Left lung (tissue), 10 donors: Measurements from ENCODE around the gene CMTR1. TPM values are rescaled to one million over a fixed set of nuclear protein-coding genes. Genes with fewer than 3 reads are reported as not detected.

ENCODE experiments used
- ATAC-seq: fragments of 200-7000 bp; cut with Tn5 transposase; one replicate; pipeline ENCODE4 v1.9.1; 2020; ENCODE audit warnings: moderate library complexity
- DNase-seq, 4 donors: peaks; one replicate each; pipeline ENCODE4 v3.0.0-alpha.2; 2013 to 2020
- H3K27ac ChIP-seq, 2 donors: fragments of 200-600 bp; sonication (generic) in 1 of 2; one replicate each; pipeline versions ENCODE4 v1.5.0 to v1.8.0; 2020 to 2021
- H3K27me3 ChIP-seq, 2 donors: fragments of 200-600 bp; sonication (generic) in 1 of 2; one replicate each; pipeline versions ENCODE4 v1.5.0 to v1.8.0; 2020 to 2021
- H3K36me3 ChIP-seq, 2 donors: fragments of 200-600 bp; sonication (generic) in 1 of 2; one replicate each; pipeline versions ENCODE4 v1.5.0 to v1.8.0; 2020 to 2021
- H3K4me1 ChIP-seq, 2 donors: fragments of 200-600 bp; one replicate each; pipeline ENCODE4 v1.8.0; 2021
- H3K4me3 ChIP-seq, 2 donors: fragments of 200-600 bp; sonication (generic) in 1 of 2; one replicate each; pipeline versions ENCODE4 v1.5.0 to v1.8.0; 2020 to 2021; ENCODE audit warnings: mild to moderate bottlenecking in 1 of 2
- H3K9me3 ChIP-seq, 2 donors: fragments of 200-600 bp; sonication (generic) in 1 of 2; one replicate each; pipeline versions ENCODE4 v1.5.0 to v1.8.0; 2020 to 2021
- CTCF ChIP-seq, 2 donors: fragments of 200-600 bp; sonication (generic) in 1 of 2; IDR thresholded peaks; one replicate each; pipeline versions ENCODE4 v1.5.0 to v1.8.0; 2021; ENCODE audit warnings: antibody characterized with exemption in 2 of 2
- intact Hi-C, 2 donors: fragments of 100-400 bp; cut with DNase I; formaldehyde crosslinking; loops; one replicate each; pipeline versions ENCODE4 v1.11.2 to v1.14.2; 2022
- polyA plus RNA-seq, 6 donors: library from polyadenylated mRNA; unstranded; fragments of 120-200 nt; gene quantifications; one replicate each; pipeline ENCODE4 v1.2.1, GENCODE V29; 2013; ENCODE audit not compliant: insufficient read length in 6 of 6
- total RNA-seq, 2 donors: library from RNA; stranded (reverse); fragmentation: NEBNext Ultra II Directional; extraction: Animal tissue kit (Norgen Biotek cat#: 25700); gene quantifications; one replicate each; pipeline ENCODE4 v1.2.1, GENCODE V29; 2021
- donor health status: DM: no; HTN: yes; CAD: no.
- donor health status: DM: no; HTN: no; CAD: no.

Gene CMTR1
- total and polyA plus RNA-seq, 8 donors, result 36.1 to 54.4 (median 51.1) TPM

GRCh38 chr6:37522836-37523235, 89.8 kb downstream of the CMTR1 start:
- intact Hi-C loops, result no loop called here
- TF ChIP-seq CTCF (IDR thresholded peaks at IDR 0.05), result no peak

GRCh38 chr6:37523412-37523811, 90.4 kb downstream of the CMTR1 start:
- Histone ChIP-seq H3K4me3 (no peak overlapping the region), H3K27ac (no peak overlapping the region), H3K9me3 (no peaks in the 10 kb centered on the region), H3K4me1 (no peaks in the 10 kb centered on the region), H3K36me3 (no peaks in the 10 kb centered on the region), H3K27me3 (peaks cover 0 to 61% of the 10 kb centered on the region in 2 donors)
- intact Hi-C loops, result no loop called here
- no peak for TF ChIP-seq CTCF (IDR thresholded peaks at IDR 0.05)
- ATAC-seq (no peak), DNase-seq (no peak)

More at GRCh38 chr6:37522836-37523235, 89.8 kb downstream of the CMTR1 start:
- no peak for DNase-seq
- Histone ChIP-seq H3K27ac (no peak overlapping the region), H3K4me1 (no peaks in the 10 kb centered on the region), H3K9me3 (no peaks in the 10 kb centered on the region), H3K4me3 (no peak overlapping the region), H3K27me3 (peaks cover 0 to 56% of the 10 kb centered on the region in 2 donors), H3K36me3 (no peaks in the 10 kb centered on the region)
- ATAC-seq, result no peak

- TF ChIP-seq CTCF (IDR thresholded peaks at IDR 0.05), result no peak
- Histone ChIP-seq H3K36me3 (no peaks in the 10 kb centered on the region), H3K27me3 (peaks cover 0 to 70% of the 10 kb centered on the region in 2 donors), H3K27ac (no peak overlapping the region), H3K4me3 (no peak overlapping the region), H3K9me3 (no peaks in the 10 kb centered on the region), H3K4me1 (no peaks in the 10 kb centered on the region)
- ATAC-seq (no peak), DNase-seq (no peak)
- intact Hi-C loops, result no loop called here
Measured at GRCh38 chr6:37524025-37524969, 91.3 kb downstream of the CMTR1 start.

- intact Hi-C loops, result no loop called here
- peaks cover 0 to 77% of the 10 kb centered on the region in 2 donors for H3K27me3 ChIP-seq
- DNase-seq (no peak), ATAC-seq (no peak)
- H3K27ac ChIP-seq, result no peak overlapping the region
- no peaks in the 10 kb centered on the region for H3K36me3 ChIP-seq
- H3K4me1 ChIP-seq, result no peaks in the 10 kb centered on the region
- no peaks in the 10 kb centered on the region for H3K9me3 ChIP-seq
- no peak overlapping the region for H3K4me3 ChIP-seq
- TF ChIP-seq CTCF (IDR thresholded peaks at IDR 0.05), result no peak
Measured at GRCh38 chr6:37524970-37525318, 91.9 kb downstream of the CMTR1 start.

GRCh38 chr6:37525460-37526357, 92.7 kb downstream of the CMTR1 start:
- DNase-seq (no peak), ATAC-seq (peak; percentile 34)
- no peaks in the 10 kb centered on the region for H3K9me3 ChIP-seq
- no peak overlapping the region for H3K4me3 ChIP-seq
- no peak overlapping the region for H3K27ac ChIP-seq
- H3K27me3 ChIP-seq, result peaks cover 0 to 77% of the 10 kb centered on the region in 2 donors
- H3K36me3 ChIP-seq, result no peaks in the 10 kb centered on the region
- H3K4me1 ChIP-seq, result no peaks in the 10 kb centered on the region
- intact Hi-C loops, result no loop called here
- no peak for TF ChIP-seq CTCF (IDR thresholded peaks at IDR 0.05)
